ENCODE data around the gene CIC.

GRCh38 chr19:42283188-42284065 is 14.4 kb downstream of the CIC start:
- peak in 1 of 3 experiments; percentile 2 for TF ChIP-seq CTCF (IDR thresholded peaks at IDR 0.05)
- TF ChIP-seq POLR2A (IDR thresholded peaks at IDR 0.05), result no peak
